HG03039 (cell line): Measurements from ENCODE around the gene CASTOR1.

Experiments used
- ATAC-seq: cut with Tn5 transposase; IDR thresholded peaks from one replicate; pipeline ENCODE4 v1.9.1; 2021; ENCODE audit warnings: mild to moderate bottlenecking, moderate library complexity; ENCODE audit not compliant: unreplicated experiment

The CASTOR1 gene

DNA sequence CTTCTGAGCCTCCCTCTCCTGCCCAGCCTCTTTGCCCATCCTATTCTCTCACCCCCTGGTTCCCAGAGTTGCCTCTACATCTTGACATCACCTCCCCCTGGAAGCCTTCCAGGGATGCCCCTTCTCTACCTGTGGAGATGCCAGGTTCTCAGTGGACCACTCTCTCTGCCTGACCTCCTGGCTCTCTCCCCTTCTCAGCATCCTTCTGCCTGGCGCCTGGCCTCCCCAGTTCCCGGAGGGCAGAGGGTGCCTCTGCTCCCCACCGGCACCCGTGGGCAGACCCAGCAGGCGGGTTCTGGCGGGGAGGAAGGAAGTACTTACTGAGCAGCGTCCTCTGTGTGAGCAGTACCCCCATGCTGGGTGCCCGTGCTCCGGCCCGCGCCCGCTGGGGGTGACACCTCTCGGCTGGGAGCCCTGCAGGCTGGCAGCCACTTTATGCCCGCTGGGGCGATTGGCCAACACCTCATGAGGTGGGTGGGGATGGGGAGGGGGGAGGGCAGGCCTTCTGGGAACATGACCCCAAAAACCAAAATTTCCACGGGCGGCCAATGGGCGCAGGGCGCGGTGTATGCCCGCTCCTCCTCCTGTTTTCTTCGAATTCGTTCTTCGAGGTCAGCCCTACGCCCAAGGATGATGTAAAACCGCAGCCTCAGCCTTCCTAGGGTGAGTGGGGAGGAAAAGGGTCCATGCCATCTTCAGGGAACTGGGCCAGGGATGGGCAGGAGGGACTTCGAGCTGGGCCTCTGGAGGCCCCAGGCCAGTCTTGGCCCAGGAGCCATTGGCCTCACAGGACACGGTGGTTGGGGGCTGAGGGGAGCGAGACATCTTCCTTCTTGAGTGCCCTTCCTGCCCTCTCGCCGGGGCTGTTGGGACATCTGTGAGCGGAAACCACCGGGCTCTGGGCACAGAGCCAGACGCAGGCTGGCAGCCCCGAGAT, 22.6 kb downstream of the CASTOR1 start, which contains the start of gene OSM:
Gene OSM, minus strand, starts transcription at position 407 of the 937 bp plus-strand sequence. Its CDS starts 52 bp downstream, at position 355.
- ATAC-seq, result no peak

DNA sequence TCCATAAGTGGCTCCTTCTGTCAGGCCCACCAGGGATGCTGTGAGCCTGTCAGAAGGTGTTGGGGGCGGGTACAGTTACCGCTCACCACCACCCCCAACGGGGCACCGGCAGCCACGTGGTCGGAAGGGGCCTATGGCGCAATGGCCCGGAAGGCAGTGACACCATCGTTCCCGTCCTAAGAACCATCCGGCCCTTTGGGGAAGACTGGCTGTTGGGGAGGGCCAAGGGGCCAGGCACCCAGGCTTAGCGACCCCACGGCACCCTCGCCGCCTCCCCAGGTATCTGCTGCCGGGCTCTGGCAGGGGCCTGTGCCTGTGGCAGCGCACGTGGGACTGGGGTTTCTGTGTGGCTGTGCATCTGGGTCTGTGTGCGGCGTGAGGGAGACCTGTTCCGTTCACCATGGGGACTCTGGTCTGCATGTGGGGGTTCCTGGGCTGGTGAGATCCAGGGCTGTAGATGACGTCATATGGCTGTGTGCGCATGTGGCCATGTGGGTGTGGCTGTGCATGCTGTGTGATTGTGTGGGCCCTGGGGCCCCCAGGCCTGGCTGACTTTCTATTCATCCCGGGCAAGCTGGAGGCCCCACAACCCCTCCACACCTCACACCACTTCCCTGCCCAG, 23.4 kb downstream of the CASTOR1 start:
- peak; percentile 48 for ATAC-seq

DNA sequence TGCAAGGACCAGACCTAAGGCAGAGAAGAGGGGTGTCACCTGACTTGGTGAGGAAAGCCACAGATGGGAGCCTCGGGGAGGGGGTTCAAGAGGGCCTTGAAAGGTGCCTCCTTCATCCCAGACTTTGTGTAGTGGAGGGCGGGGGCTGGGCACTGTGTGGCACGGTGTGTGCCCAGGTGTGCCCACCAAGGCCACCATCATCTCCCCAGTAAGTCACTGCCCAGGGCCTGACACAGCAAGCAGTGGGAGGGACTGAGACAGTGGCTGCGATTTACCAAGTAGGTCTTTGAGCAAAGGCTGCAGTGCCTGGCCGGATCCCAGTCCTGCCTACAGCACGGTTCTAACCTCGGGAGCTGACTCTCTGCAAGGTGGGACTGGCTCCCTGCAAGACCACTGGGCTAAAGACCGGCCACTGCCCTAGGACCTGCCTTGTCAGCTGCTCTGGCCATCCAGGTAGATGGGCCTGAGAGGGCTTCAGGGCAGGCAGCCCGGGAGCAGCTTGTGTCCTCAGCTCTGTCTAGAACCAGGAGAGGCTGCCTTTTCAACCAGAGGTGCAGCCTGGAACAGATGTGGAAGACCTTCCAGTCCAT, 24.1 kb downstream of the CASTOR1 start:
- no peak for ATAC-seq

DNA sequence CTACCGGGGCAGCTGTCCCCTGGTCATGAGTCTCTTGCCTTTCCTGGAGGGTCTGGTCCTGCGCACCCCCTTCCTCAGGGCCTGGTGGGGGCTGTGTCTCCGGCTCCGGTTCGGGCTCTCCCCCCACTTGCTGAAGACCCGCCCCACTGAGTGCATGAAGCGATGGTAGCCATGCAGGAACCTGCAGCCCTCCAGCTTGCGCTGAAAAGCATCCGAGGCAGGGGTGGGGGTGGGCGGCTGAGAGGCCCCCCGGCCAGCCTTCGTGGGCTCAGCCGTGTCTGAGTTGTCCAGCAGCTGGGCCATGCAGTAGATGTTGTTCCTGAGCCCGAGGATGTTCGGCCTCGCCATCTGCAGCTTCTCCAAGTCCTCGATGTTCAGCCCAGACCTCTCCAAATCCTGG, 25.4 kb downstream of the CASTOR1 start:
- no peak for ATAC-seq

DNA sequence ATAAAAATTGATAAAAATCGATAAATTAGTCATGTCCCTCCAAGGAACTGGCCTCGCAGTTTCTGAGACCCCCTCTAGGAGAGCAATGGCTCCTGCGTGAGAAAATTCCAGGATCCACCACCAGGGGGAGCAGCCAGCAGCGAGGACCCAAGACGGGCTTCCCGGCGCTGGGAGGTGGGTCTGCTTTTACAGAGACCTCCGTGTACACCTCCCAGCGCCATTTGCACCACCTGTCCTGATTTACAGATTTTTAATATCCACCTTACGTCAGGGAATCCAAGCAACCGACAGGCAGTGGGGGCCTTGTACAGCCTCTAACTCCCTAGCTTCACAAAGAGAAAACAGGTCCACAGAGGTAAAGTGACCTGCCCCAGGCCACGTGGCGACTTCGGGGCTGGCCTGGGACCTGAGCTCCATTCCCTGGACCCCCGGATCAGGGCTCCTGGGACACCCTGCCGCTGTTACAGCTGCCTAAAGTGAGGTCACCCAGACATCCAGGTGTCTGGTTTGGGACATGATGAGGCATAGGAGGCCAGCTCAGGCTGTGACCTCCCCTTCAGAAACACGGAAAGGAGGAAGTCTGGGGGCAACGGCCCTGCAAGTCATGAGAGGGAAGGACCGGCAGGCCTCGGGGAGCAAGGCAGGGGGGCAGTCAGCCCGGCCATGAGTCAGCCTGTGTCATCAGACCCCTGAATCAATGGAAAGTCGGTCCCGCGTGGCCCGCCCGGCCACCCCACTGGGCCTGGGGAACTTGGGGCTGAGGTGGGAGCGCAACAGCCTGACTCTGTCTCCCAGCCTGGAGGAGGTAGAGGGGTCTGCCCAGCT, 26.2 kb downstream of the CASTOR1 start:
- ATAC-seq, result no peak

DNA sequence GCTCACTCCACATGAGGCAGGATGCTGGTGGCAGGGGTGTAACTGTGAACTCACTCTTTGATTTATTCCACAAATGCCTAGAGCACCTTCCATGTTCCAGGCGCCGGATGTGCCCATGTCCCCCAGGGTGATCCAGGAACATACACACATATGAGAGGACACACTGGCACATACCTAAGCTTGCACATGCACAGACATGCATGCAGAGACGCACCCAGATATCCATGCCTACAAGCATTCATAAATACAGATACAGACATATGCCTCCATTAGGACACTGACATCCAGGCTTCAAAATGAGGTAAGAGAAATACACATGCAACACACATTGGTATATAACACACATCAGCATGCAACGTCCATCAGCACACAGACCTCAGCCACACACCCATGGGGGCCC, 27.2 kb downstream of the CASTOR1 start:
- ATAC-seq, result no peak

DNA sequence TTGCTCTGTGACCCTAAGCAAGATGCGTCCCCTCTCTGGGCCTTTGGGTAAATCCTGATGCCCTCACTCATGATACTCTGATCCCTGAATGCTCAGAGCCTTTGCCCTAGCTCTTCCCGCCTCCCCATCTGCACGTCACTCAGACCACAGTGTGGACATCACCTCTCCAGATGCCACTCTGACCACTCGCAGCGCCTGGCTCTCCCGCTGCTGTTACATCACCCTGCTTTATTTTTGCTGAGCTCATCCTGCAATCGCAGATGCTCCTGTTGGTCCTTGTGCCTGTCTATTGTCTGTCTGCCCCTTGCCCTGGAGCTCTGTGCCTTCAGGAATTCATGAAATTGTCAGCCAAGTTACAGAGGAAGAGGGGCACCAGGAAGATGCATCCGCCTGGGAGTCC, 28.2 kb downstream of the CASTOR1 start:
- no peak for ATAC-seq

DNA sequence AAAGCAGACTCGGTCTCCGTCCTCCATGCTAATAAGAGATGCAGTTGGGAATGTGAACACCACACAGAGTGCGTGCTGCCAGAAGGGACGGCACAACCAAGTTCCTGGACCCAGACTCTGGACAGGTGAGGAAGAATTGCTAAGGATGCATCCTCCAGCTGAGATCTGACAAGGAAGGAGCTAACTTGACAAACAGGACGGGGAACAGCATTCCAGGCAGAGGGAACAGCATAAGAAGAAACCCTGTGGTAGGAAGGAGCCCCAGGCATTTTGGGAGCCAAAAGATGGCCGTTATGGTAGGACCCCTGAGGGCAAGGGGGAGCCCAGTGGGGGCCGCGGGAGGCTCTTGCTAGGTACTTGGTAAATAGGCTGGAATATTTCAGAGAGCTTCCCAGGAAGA, 28.6 kb downstream of the CASTOR1 start:
- no peak for ATAC-seq

DNA sequence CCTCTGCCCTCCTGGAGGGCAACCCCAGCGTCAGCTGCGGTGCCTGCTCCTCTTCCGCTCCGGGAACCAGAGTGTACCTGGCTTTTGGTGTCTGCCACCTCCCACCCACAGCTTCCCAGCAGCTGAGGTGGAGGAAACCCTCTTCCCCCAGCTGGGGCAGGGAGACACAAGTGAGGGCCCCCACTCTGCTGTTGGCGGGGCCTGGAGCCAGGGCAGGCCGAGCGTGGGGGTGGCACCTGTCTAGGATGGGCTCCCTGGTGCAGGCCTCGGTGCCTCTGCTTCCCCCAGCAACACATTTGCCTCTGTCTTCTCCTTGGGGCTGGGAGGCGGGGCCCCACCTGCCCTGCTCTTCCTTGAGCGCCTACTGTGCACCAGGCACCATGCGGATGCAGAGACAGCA, 29.0 kb downstream of the CASTOR1 start:
- ATAC-seq, result no peak

DNA sequence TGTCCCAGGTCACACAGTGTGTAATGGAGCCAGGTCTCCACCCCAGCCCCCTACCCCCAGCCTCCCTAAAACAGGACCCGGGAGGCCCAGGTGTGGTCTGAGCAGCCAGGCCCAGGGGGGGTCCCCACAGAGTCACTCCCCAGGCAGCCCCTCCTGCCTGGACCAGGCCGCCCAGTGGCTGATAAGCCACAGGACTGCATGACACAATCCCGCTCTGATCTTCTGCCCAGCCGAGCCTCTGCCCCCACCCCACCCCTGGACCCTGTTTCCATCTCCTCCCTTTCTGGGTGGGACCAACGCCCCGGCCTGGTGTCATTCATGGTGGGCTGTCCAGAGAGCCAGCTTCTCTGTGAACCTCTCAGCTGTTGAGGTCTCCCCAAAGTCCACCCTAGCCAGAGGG, 35.0 kb downstream of the CASTOR1 start:
- ATAC-seq, result no peak

DNA sequence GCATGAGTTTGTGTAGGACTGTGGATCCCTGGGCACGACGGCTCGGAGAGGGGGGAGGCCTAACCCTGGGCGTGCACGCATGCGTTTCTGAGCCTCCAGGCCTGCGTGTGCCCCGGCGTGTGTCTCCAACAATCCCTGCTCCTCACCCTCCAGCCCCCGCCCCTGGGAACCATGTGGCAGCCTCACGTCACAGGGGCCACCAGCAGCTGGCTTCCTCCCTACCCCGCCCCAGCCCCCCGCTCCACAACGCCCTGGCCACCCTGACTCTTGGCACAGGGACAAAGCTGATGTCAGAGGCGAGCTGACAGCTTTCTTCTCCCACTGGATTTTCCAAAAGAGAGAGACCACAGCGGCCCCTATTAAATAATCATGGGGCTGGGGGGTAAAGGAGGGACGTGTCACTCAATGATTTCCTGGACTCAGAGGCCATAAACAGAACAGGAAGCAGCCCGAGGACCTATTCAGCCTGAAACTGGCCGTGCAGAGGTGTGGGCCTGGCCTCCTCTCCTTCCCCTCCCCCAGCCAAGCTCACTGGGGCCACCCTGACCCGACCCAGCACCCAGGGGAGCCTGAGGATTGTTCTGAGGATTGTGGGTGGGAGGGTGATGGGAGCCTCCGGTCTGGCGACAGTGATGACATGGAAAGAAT, 36.0 kb downstream of the CASTOR1 start:
- no peak for ATAC-seq

DNA sequence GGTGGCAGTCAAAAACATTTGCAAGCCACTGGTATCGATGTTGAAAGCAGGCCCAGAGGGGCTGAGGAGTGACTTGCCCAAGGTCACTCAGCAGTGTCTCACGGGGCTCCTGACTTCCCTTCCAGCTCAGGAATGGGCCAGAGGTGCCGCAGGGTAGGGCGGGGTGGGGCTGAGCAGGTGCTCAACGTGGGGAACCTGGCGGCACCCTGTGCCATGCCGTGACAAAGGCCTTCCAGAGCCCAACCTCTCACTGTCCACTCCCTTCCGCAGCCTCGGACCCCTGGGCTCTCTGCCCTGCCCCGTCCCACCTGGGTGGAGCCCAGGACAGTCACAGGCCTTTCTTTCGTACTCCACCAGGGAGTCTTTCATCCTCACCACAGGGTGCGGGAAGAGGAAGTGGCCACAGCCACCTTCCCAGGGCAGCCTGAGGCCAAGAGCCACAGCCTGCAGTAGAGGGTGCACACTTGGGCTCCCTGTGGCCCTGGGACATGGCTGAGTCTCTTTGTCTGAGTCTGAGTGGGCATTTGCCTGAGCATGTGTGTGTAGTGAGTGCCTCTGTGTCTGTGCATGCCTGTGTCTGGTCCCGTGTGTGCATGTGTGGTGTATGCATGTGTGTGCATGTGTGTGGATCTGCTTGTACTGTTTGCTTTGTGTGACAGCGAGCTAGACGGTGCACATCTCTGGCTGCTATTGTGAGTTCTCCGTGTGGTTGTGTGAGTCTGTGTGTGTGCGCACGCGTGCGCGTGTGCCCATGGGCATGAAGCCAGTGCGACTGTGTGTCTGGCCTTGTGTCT, 36.7 kb downstream of the CASTOR1 start:
- no peak for ATAC-seq

DNA sequence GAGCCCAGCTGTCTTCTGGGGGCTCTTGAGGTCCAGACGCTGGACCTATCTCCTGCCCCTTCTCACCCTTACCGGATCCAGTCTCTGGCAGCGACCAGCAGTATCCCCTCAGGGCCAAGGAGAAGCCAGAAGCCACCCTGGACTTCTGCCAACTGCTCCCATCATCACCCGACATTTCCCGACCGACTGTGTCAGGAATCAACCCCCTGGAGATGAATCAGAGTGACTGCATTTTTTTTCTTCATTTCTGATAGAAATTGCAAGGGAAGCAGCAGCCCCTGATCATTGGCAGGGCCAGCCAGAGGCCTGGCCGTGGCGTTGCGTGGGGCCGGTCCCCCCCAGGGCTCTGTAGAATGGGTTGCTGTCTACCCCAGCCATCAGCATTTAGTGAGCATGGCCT, 37.6 kb downstream of the CASTOR1 start:
- no peak for ATAC-seq

DNA sequence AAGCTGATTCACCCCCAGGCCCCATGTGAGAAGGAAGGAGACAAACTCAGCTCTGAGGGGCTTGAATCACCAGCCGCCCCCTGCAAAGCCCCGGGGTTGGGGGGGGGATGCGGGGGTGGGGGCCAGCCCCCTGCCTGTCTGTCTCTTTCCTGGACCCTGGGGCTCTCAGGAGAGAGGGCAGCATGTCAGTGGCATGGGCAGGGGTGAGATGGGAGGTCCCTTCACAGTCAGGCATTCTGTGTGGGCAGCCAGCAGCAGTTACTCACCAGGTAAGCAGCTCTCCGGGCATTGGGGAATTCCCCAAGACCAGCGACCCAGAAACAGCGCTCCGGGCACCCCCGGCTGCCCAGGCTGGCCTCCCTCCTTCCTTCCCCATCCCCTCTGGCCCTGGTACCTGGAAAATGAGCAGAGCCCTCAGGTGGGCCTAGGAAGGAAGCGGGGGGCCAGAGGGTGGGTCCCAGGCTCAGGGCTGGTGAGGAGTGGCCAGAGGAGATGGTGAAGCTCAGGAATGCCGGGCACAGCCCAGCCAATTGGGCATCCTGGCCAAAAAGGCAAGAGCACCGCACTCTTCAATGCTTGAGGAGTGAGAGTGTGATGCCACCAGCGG, 38.5 kb downstream of the CASTOR1 start:
- ATAC-seq, result no peak

DNA sequence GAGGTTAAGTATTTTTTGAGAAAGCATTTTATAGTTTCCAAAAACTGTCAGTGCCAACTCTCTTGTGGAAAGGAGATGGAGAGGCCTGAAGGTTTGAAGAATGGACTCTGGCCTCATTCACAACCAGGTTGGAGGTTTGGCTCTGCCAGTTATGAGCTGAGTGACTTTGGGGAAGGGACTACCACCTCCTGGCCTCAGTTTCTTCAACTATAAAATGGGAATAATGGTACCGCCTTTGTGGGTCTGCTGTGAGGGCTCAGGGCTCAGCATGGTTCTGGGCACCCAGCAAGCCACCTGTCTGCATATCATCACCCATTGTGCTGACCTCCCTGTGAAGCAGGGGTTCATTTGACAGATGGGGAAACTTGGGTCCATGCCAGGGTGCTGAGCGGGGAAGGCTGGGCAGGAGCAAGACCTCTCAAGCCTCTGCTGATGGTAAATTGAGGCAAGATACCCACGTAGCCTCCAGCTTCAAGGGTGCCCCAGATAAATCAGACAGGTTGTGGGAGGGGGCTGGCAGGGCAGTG, 39.2 kb downstream of the CASTOR1 start:
- ATAC-seq, result no peak

DNA sequence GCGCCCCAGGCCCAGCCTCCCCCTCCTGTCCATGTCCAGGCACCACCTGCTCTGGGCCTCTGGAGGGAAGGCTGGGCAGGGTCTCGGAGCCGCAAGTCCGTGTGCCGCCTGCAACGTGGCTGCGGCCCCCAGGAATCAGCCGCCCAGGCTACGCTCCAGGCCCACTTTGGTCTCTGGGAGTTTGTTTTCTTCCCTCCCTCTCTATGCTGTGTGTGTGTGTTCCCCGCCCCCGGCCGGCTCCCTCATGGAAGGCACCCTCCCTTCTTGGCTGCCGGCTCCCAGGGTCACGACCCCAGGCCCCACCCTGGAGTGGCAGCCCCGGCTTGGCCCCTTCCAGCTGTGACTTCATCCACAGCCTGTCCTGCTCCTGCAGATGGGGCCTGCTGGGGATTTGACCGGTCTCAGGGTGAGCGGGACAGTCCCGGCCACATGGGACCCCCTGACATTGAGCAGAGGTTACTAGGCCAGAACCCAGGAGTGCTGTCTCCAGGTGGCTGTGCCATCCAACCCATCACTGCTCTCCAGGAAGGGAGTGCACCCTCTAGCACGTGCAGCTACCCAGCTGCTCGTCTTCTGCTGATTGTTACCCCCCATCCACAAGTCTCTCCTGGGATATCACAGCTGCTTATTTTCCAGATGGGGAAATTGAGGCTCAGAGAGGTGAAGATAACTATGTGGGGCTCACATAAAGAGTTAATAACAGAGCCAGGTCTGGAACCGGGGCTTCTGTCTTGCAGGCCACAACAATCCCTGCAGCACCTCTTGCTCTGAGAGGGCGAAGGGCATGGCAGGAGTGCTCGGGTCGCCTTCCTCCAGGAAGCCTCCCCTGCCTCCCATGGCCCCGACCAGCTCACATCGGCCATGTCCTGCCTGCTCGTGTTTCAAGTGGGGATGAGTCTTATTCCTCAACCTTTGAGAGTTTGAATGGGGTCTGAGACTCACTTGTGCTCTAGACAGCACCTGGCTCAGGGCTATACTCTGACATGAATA, 40.0 kb downstream of the CASTOR1 start:
- no peak for ATAC-seq

DNA sequence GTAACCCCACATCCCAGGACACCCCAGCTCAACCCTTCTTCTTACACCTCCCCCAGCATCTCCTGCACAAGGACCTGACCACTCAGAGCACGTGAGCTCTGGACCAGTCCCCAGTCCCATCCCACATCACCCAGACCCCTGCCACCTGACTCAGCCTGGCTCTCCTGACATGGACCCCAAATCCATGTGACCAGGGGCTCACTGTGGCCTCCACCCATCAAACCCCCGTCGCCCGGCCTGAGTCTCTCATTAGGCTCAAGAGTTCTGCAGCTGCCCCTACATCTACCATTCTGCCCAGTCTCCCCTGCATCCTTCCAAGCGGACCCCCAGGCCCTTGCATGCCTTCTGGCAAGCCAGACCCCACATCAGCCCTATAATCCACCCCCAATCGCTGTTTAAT, 40.8 kb downstream of the CASTOR1 start:
- no peak for ATAC-seq

DNA sequence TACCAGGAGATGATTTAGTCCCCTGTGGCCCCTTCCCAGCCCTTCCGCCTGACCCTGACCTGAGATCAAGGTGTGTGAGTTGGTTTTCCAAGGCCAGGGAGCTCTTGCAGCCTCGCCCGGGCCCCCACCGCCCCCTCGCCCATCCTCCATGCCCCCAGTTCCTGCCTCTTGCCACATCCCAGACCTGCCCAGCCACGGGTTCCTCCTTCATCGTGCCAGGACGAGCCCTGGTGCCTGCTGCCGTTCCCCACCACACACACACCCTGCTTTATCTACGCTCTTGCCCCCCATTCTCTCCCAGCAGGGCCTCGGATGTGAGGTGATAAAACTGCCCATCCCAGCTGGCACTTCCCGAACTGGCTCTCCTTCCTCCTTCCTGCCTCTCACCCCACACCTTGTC, 41.3 kb downstream of the CASTOR1 start:
- no peak for ATAC-seq
